Activated CD4-positive, alpha-beta memory T cell treated with anti-CD3 and anti-CD28 coated beads for 36 hours (primary cell): ENCODE results near the gene EEF2. TPM values are rescaled to one million over a fixed set of nuclear protein-coding genes. Genes with fewer than 3 reads are reported as not detected.
"Not testable (repeated sequence)": the region's sequence is repeated elsewhere in the genome, so short reads cannot be mapped to it uniquely, and the experiment has no call there.

Experiments used
- CTCF ChIA-PET: fragments of 350-600 bp; sonication (Branson Sonifier 250); formaldehyde crosslinking; loops from one replicate; lab custom pipeline; 2021; ENCODE audit warnings: antibody characterized with exemption, inconsistent platforms; lab: Charles Lee
- POLR2A ChIA-PET: fragments of 350-600 bp; sonication (Branson Sonifier 250); formaldehyde crosslinking; loops from one replicate; lab custom pipeline; 2021; ENCODE audit warnings: antibody characterized with exemption; lab: Charles Lee
- DNase-seq: peaks from one replicate; pipeline ENCODE4 v3.0.0-alpha.2; 2020
- H3K27ac Mint-ChIP-seq: one replicate; pipeline ENCODE4 v1.8.0; 2021; ENCODE audit warnings: mixed read lengths
- H3K27me3 Mint-ChIP-seq: one replicate; pipeline ENCODE4 v1.8.0; 2021; ENCODE audit warnings: mixed read lengths
- H3K36me3 Mint-ChIP-seq: one replicate; pipeline ENCODE4 v1.8.0; 2021; ENCODE audit warnings: mixed read lengths
- H3K4me1 Mint-ChIP-seq: one replicate; pipeline ENCODE4 v1.8.0; 2021; ENCODE audit warnings: low read depth, mixed read lengths
- H3K4me3 Mint-ChIP-seq: one replicate; pipeline ENCODE4 v1.8.0; 2021; ENCODE audit warnings: mild to moderate bottlenecking, mixed read lengths
- H3K9me3 Mint-ChIP-seq: one replicate; pipeline ENCODE4 v1.8.0; 2021; ENCODE audit warnings: mixed read lengths
- intact Hi-C: fragments of 100-400 bp; cut with micrococcal nuclease; formaldehyde crosslinking; loops from one replicate; pipeline ENCODE4 v1.15.1; 2023
- total RNA-seq, 2 experiments: library from RNA; stranded (reverse); gene quantifications; one replicate each; pipeline ENCODE4 v1.2.3, GENCODE V29; 2021

The EEF2 gene
- total RNA-seq, 2 experiments from 2014 or later = 3,113 to 3,225 TPM

- Mint-ChIP-seq H3K9me3 (no peaks in the 10 kb centered on the region), H3K36me3 (peaks cover 6% of the 10 kb centered on the region), H3K27me3 (no peaks in the 10 kb centered on the region), H3K4me1 (peaks cover 35% of the 10 kb centered on the region), H3K27ac (no peak overlapping the region), H3K4me3 (no peak overlapping the region)
- CTCF ChIA-PET = interaction anchor here (0.6 kb wide), 1 partner anchor 383 kb away, joined by 4 read pairs; no protein-coding TSS in a partner anchor
- DNase-seq = no peak
- POLR2A ChIA-PET = no interaction called here
- intact Hi-C loops = no loop called here
Observed at GRCh38 chr19:4012092-4012974, 27.1 kb upstream of the EEF2 start.

- H3K4me3 Mint-ChIP-seq, intact Hi-C loops, POLR2A ChIA-PET, H3K36me3 Mint-ChIP-seq, H3K9me3 Mint-ChIP-seq, DNase-seq, CTCF ChIA-PET, H3K27me3 Mint-ChIP-seq, H3K27ac Mint-ChIP-seq: not testable (repeated sequence)
- peaks cover 34% of the 10 kb centered on the region for H3K4me1 Mint-ChIP-seq
Observed at GRCh38 chr19:4011430-4011829, 26.2 kb upstream of the EEF2 start.

GRCh38 chr19:4010808-4011110 lies 25.5 kb upstream of the EEF2 start:
- H3K4me3 Mint-ChIP-seq = no peak overlapping the region
- POLR2A ChIA-PET = no interaction called here

GRCh38 chr19:4009990-4010807 lies 24.9 kb upstream of the EEF2 start:
- Mint-ChIP-seq H3K4me3 (peak overlapping the region; percentile 8), H3K9me3 (no peaks in the 10 kb centered on the region), H3K27me3 (no peaks in the 10 kb centered on the region), H3K36me3 (peaks cover 6% of the 10 kb centered on the region), H3K4me1 (peaks cover 35% of the 10 kb centered on the region), H3K27ac (no peak overlapping the region)
- ChIA-PET POLR2A (no interaction called here), CTCF (no interaction called here)
- no peak for DNase-seq
- intact Hi-C loops = loop anchor here (5.0 kb wide), 1 partner anchor 112 kb away; the partner anchor contains the start of gene MAP2K2

More at GRCh38 chr19:4010808-4011110, 25.5 kb upstream of the EEF2 start:
- no peaks in the 10 kb centered on the region for H3K27me3 Mint-ChIP-seq
- no peak for DNase-seq
- peaks cover 6% of the 10 kb centered on the region for H3K36me3 Mint-ChIP-seq
- H3K27ac Mint-ChIP-seq = no peak overlapping the region
- H3K9me3 Mint-ChIP-seq = no peaks in the 10 kb centered on the region
- CTCF ChIA-PET = no interaction called here
- H3K4me1 Mint-ChIP-seq = peaks cover 35% of the 10 kb centered on the region
- intact Hi-C loops = no loop called here

GRCh38 chr19:4007836-4008539 lies 22.7 kb upstream of the EEF2 start:
- no peaks in the 10 kb centered on the region for H3K27me3 Mint-ChIP-seq
- ChIA-PET POLR2A (interaction anchor here (0.6 to 3.1 kb wide), 5 partner anchors 11 to 81 kb away, joined by 3 to 13 read pairs (median 4); partner anchors contain the start of gene EEF2), CTCF (interaction anchor here (0.9 to 4.3 kb wide), 6 partner anchors 18 to 315 kb away, joined by 3 to 18 read pairs (median 6); partner anchors contain the start of gene EEF2)
- H3K9me3 Mint-ChIP-seq = no peaks in the 10 kb centered on the region
- intact Hi-C loops = loop anchor here (1.0 to 5.0 kb wide), 5 partner anchors 18 to 371 kb away; partner anchors contain the start of genes EEF2, MAP2K2 and ZBTB7A
- peak; percentile 47 for DNase-seq
- no peak overlapping the region for H3K27ac Mint-ChIP-seq
- peak overlapping the region; percentile 83 for H3K4me3 Mint-ChIP-seq
- H3K4me1 Mint-ChIP-seq = peaks cover 30% of the 10 kb centered on the region
- H3K36me3 Mint-ChIP-seq = peaks cover 4% of the 10 kb centered on the region

GRCh38 chr19:4007021-4007835 lies 22.0 kb upstream of the EEF2 start, which contains the start of gene PIAS4:
Gene PIAS4, plus strand, starts transcription at chr19:4007736. Its CDS starts 25 bp downstream, at chr19:4007761.
- Mint-ChIP-seq H3K4me3 (peak within 1 kb of the TSS; percentile 83), H3K36me3 (no peaks in the 10 kb centered on the region), H3K27me3 (no peaks in the 10 kb centered on the region), H3K4me1 (peaks cover 27% of the 10 kb centered on the region), H3K27ac (peak within 1 kb of the TSS; percentile 5), H3K9me3 (no peaks in the 10 kb centered on the region)
- intact Hi-C loops = loop anchor here (1.0 to 5.0 kb wide), 5 partner anchors 17 to 372 kb away; partner anchors contain the start of genes EEF2, MAP2K2 and ZBTB7A
- ChIA-PET CTCF (interaction anchor here (1.0 to 4.3 kb wide), 5 partner anchors 17 to 185 kb away, joined by 3 to 18 read pairs (median 8); partner anchors contain the start of gene EEF2), POLR2A (interaction anchor here (0.5 to 3.1 kb wide), 7 partner anchors 10 to 463 kb away, joined by 3 to 13 read pairs (median 4); partner anchors contain the start of gene EEF2)
- DNase-seq = peak; percentile 96

GRCh38 chr19:4005436-4005835 lies 20.2 kb upstream of the EEF2 start:
- H3K36me3 Mint-ChIP-seq, DNase-seq, H3K9me3 Mint-ChIP-seq, H3K27me3 Mint-ChIP-seq, H3K27ac Mint-ChIP-seq: not testable (repeated sequence)
- CTCF ChIA-PET = interaction anchor here (4.3 kb wide), 1 partner anchor 17 kb away, joined by 18 read pairs; no protein-coding TSS in a partner anchor
- intact Hi-C loops = loop anchor here (5.0 kb wide), 1 partner anchor 117 kb away; the partner anchor contains the start of gene MAP2K2
- POLR2A ChIA-PET = interaction anchor here (0.6 to 0.7 kb wide), 2 partner anchors 15 to 20 kb away, joined by 3 read pairs; partner anchors contain the start of gene EEF2
- H3K4me3 Mint-ChIP-seq = peak overlapping the region; percentile 20
- H3K4me1 Mint-ChIP-seq = peaks cover 23% of the 10 kb centered on the region

GRCh38 chr19:4000798-4001197 lies 15.5 kb upstream of the EEF2 start:
- intact Hi-C loops, H3K27ac Mint-ChIP-seq, DNase-seq, H3K36me3 Mint-ChIP-seq, H3K27me3 Mint-ChIP-seq, H3K4me3 Mint-ChIP-seq, H3K9me3 Mint-ChIP-seq, POLR2A ChIA-PET, H3K4me1 Mint-ChIP-seq: not testable (repeated sequence)
- CTCF ChIA-PET = interaction anchor here (2.6 kb wide), 1 partner anchor 139 kb away, joined by 11 read pairs; no protein-coding TSS in a partner anchor

GRCh38 chr19:3998667-3999412 lies 13.6 kb upstream of the EEF2 start:
- intact Hi-C loops, POLR2A ChIA-PET, H3K27ac Mint-ChIP-seq, CTCF ChIA-PET, H3K4me1 Mint-ChIP-seq, DNase-seq, H3K9me3 Mint-ChIP-seq, H3K36me3 Mint-ChIP-seq, H3K4me3 Mint-ChIP-seq, H3K27me3 Mint-ChIP-seq: not testable (repeated sequence)

GRCh38 chr19:3995607-3996006 lies 10.3 kb upstream of the EEF2 start:
- Mint-ChIP-seq H3K4me3 (no peak overlapping the region), H3K4me1 (peaks cover 4% of the 10 kb centered on the region), H3K27ac (no peak overlapping the region), H3K9me3 (no peaks in the 10 kb centered on the region), H3K27me3 (no peaks in the 10 kb centered on the region), H3K36me3 (no peaks in the 10 kb centered on the region)
- intact Hi-C loops = no loop called here
- no peak for DNase-seq
- POLR2A ChIA-PET = interaction anchor here (1.1 kb wide), 1 partner anchor 11 kb away, joined by 4 read pairs; no protein-coding TSS in a partner anchor
- CTCF ChIA-PET = no interaction called here
